Fibroblast of lung (primary cell): ENCODE results near the gene SH2D3C.

Experiments used
- EZH2 ChIP-seq: IDR thresholded peaks from 2 replicates; pipeline ENCODE4 v1.5.1; 2012; ENCODE audit warnings: low read length, control low read depth, mild to moderate bottlenecking; ENCODE audit errors: missing control alignments
- TF ChIP-seq, protein P1 (sequence below), 2 donors: IDR thresholded peaks in 1 of 2; conservative IDR thresholded peaks in 1 of 2; 1 replicate in 1 of 2; 2 replicates in 1 of 2; pipeline ENCODE4 v1.5.1; 2011 to 2012; ENCODE audit warnings: low read length in 2 of 2, control low read depth in 1 of 2, inconsistent platforms in 1 of 2, low read depth in 1 of 2, mild to moderate bottlenecking in 1 of 2

DNA sequence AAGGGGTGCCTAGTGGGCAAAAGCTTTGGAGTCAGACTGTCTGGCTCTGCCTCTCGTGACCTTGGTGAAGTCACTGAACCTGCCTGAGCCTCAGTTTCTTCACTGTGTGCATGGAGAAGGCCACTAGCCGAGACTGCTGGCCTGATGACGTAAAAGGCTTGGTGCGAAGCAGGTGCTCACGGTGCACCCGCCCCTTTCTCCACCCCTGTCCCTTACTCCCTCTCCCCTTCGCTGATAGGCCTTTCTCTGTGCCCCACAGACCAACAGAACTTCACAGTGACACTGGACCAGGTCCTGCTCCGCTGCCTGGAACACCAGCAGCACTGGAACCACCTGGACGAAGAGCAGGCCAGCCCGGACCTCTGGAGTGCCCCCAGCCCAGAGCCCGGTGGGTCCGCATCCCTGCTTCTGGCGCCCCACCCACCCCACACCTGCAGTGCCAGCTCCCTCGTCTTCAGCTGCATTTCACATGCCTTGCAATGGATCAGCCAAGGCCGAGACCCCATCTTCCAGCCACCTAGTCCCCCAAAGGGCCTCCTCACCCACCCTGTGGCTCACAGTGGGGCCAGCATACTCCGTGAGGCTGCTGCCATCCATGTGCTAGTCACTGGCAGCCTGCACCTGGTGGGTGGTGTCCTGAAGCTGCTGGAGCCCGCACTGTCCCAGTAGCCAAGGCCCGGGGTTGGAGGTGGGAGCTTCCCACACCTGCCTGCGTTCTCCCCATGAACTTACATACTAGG, 34.6 kb upstream of the SH2D3C start:
- TF ChIP-seq, protein P1, sequence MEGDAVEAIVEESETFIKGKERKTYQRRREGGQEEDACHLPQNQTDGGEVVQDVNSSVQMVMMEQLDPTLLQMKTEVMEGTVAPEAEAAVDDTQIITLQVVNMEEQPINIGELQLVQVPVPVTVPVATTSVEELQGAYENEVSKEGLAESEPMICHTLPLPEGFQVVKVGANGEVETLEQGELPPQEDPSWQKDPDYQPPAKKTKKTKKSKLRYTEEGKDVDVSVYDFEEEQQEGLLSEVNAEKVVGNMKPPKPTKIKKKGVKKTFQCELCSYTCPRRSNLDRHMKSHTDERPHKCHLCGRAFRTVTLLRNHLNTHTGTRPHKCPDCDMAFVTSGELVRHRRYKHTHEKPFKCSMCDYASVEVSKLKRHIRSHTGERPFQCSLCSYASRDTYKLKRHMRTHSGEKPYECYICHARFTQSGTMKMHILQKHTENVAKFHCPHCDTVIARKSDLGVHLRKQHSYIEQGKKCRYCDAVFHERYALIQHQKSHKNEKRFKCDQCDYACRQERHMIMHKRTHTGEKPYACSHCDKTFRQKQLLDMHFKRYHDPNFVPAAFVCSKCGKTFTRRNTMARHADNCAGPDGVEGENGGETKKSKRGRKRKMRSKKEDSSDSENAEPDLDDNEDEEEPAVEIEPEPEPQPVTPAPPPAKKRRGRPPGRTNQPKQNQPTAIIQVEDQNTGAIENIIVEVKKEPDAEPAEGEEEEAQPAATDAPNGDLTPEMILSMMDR (conservative IDR thresholded peaks at IDR 0.05 in 1 of 2, IDR thresholded peaks at IDR 0.05 in 1 of 2; ENCODE audit: low read depth in 1 of 2, low read length in 2 of 2): no peak
- TF ChIP-seq EZH2: no peak
